Kidney (tissue), 14 donors: Measurements from ENCODE around the gene TAF10. TPM values are rescaled to one million over a fixed set of nuclear protein-coding genes. Genes with fewer than 3 reads are reported as not detected.

Source experiments
- DNase-seq, 5 donors: peaks; one replicate each; pipeline ENCODE4 v3.0.0-alpha.2; 2013 to 2020
- FAIRE-seq: peaks from 2 replicates; lab custom pipeline; 2012; peaks lifted over from hg19 to GRCh38; lab: Jason Lieb, UNC
- H3K27ac ChIP-seq, 2 donors: one replicate each; pipeline ENCODE4 v1.7.0; 2013; ENCODE audit warnings: low read depth in 2 of 2, low read length in 2 of 2, inconsistent platforms in 1 of 2
- H3K27me3 ChIP-seq: one replicate; pipeline ENCODE4 v1.7.1; 2013; ENCODE audit warnings: low read length, inconsistent platforms; ENCODE audit not compliant: control insufficient read depth, insufficient read depth
- H3K36me3 ChIP-seq, 3 donors: one replicate each; pipeline versions ENCODE4 v1.7.0 to v1.7.1; 2013; ENCODE audit warnings: low read length in 3 of 3, control low read depth in 1 of 3, inconsistent platforms in 1 of 3; ENCODE audit not compliant: insufficient read depth in 3 of 3, control insufficient read depth in 2 of 3
- H3K4me1 ChIP-seq, 3 donors: one replicate each; pipeline versions ENCODE4 v1.7.0 to v1.7.1; 2013; ENCODE audit warnings: low read length in 3 of 3, inconsistent platforms in 1 of 3, low read depth in 1 of 3; ENCODE audit not compliant: control insufficient read depth in 2 of 3, insufficient read depth in 2 of 3
- H3K4me3 ChIP-seq, 3 donors: one replicate each; pipeline versions ENCODE4 v1.7.0 to v1.8.1; 2013; ENCODE audit warnings: low read length in 3 of 3, control low read depth in 1 of 3, inconsistent platforms in 1 of 3
- H3K9ac ChIP-seq, 3 donors: one replicate each; pipeline versions ENCODE4 v1.7.0 to v1.7.1; 2013; ENCODE audit warnings: low read length in 3 of 3, control low read depth in 1 of 3, inconsistent platforms in 1 of 3
- H3K9me3 ChIP-seq, 3 donors: one replicate each; pipeline versions ENCODE4 v1.7.0 to v1.7.1; 2013; ENCODE audit warnings: low read length in 3 of 3, control low read depth in 1 of 3, inconsistent platforms in 1 of 3; ENCODE audit not compliant: control insufficient read depth in 2 of 3, insufficient read depth in 1 of 3
- intact Hi-C: fragments of 100-400 bp; cut with DNase I; formaldehyde crosslinking; loops from one replicate; pipeline ENCODE4 v1.11.1; 2022
- polyA plus RNA-seq: library from polyadenylated mRNA; stranded (reverse); fragments of 350-450 nt; fragmentation: Illumina TruSeq; extraction: RNeasy Lipid Tissue Mini Kit (QIAGEN cat#74804); gene quantifications from one replicate; pipeline ENCODE4 v1.2.3, GENCODE V29; 2014; ENCODE audit warnings: low read depth, low replicate concordance; ENCODE audit not compliant: insufficient read depth
- total RNA-seq: library from RNA; stranded (reverse); fragmentation: NEBNext Ultra II Directional; extraction: Animal tissue kit (Norgen Biotek cat#: 25700); gene quantifications from one replicate; pipeline ENCODE4 v1.2.1, GENCODE V29; 2021
- TF ChIP-seq, protein P1 (sequence below): IDR thresholded peaks from 3 replicates; pipeline ENCODE4 v1.5.1; 2012; ENCODE audit warnings: mild to moderate bottlenecking, moderate library complexity, borderline replicate concordance; ENCODE audit not compliant: insufficient read depth; ENCODE audit errors: extremely low read depth
- donor health status: control.
- donor health status: control.
- donor health status: control.
- donor health status: control.
- donor health status: control.
- donor health status: DM: yes; HTN: yes; CAD: no.
- donor health status: Normal renal cell carcinoma (clear cell type).

The TAF10 gene
- total and polyA plus RNA-seq, 2 donors from 2014 or later, result 136 to 250 TPM

- Histone ChIP-seq H3K9ac (no peak overlapping the region), H3K4me3 (peak overlapping the region in 1 of 3 donors; percentile 37), H3K9me3 (no peaks in the 10 kb centered on the region), H3K27ac (no peak overlapping the region), H3K27me3 (no peaks in the 10 kb centered on the region), H3K4me1 (peaks cover 0 to 4% (median 0%) of the 10 kb centered on the region in 3 donors), H3K36me3 (peaks cover 2 to 7% (median 3%) of the 10 kb centered on the region in 3 donors)
- TF ChIP-seq, protein P1, sequence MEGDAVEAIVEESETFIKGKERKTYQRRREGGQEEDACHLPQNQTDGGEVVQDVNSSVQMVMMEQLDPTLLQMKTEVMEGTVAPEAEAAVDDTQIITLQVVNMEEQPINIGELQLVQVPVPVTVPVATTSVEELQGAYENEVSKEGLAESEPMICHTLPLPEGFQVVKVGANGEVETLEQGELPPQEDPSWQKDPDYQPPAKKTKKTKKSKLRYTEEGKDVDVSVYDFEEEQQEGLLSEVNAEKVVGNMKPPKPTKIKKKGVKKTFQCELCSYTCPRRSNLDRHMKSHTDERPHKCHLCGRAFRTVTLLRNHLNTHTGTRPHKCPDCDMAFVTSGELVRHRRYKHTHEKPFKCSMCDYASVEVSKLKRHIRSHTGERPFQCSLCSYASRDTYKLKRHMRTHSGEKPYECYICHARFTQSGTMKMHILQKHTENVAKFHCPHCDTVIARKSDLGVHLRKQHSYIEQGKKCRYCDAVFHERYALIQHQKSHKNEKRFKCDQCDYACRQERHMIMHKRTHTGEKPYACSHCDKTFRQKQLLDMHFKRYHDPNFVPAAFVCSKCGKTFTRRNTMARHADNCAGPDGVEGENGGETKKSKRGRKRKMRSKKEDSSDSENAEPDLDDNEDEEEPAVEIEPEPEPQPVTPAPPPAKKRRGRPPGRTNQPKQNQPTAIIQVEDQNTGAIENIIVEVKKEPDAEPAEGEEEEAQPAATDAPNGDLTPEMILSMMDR, result no peak
- DNase-seq (peak; percentile 53 to 77 (median 66)), FAIRE-seq (no peak)
- intact Hi-C loops, result no loop called here
These were observed 18.0 kb upstream of the TAF10 start for GRCh38 chr11:6629892-6630631.

DNA sequence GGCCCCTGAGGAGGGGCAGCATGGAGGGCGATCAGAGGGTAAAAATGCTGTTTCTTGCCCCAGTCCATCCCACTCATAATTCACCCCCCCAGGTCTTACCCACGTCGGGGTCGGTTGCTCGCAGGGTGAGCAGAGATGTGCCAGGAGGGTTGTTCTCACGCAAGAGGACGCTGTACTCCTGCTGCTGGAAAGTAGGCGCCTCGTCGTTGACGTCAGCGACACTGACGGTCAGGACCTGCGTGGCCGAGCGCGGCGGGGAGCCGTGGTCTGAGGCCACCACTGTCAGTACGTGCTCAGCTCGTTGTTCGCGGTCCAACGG, 17.5 kb upstream of the TAF10 start:
- Histone ChIP-seq H3K27ac (no peak overlapping the region), H3K9me3 (no peaks in the 10 kb centered on the region), H3K9ac (no peak overlapping the region), H3K27me3 (no peaks in the 10 kb centered on the region), H3K4me1 (peaks cover 0 to 4% (median 0%) of the 10 kb centered on the region in 3 donors), H3K36me3 (peaks cover 2 to 7% (median 6%) of the 10 kb centered on the region in 3 donors), H3K4me3 (peak overlapping the region in 1 of 3 donors; percentile 37)
- intact Hi-C loops, result no loop called here
- FAIRE-seq (no peak), DNase-seq (peak in 1 of 5 donors; percentile 43)
- TF ChIP-seq, protein P1, result no peak

DNA sequence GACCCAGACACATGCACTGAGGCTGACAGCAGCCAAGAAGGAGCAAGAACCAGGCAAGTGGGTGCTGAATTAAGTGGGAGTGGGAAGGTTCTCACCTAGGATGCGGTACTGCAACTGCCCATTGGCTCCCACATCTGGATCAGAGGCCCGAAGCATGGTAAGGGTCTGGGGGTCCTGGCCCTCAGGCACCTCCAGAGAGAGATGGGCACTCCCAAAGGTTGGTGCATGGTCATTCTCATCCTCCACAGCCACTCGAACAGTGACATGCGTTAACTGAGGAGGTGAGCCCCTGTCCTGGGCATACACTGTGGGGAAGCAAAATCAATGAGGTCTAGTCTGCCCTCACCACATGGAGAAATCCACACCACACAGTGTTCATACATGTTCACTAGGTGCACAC, 16.5 kb upstream of the TAF10 start:
- TF ChIP-seq, protein P1, result no peak
- Histone ChIP-seq H3K4me3 (no peak overlapping the region), H3K27ac (no peak overlapping the region), H3K9me3 (no peaks in the 10 kb centered on the region), H3K9ac (no peak overlapping the region), H3K4me1 (peaks cover 0 to 2% (median 0%) of the 10 kb centered on the region in 3 donors), H3K36me3 (peaks cover 2 to 7% (median 6%) of the 10 kb centered on the region in 3 donors), H3K27me3 (no peaks in the 10 kb centered on the region)
- FAIRE-seq (no peak), DNase-seq (no peak)
- intact Hi-C loops, result no loop called here
